Left ventricle myocardium inferior (tissue), 1 donor: ENCODE results near the gene SUCLG2. TPM values are rescaled to one million over a fixed set of nuclear protein-coding genes. Genes with fewer than 3 reads are reported as not detected.

ENCODE experiments used
- DNase-seq: peaks from one replicate; pipeline ENCODE4 v3.0.0-alpha.2; 2020
- H3K27ac ChIP-seq: fragments of 200-600 bp; replicated peaks from 2 replicates; pipeline ENCODE4 v1.8.0; 2021
- H3K27me3 ChIP-seq: fragments of 200-600 bp; 2 replicates; pipeline ENCODE4 v1.8.0; 2021; ENCODE audit warnings: low read depth
- H3K36me3 ChIP-seq: fragments of 200-600 bp; 2 replicates; pipeline ENCODE4 v1.8.0; 2021
- H3K4me1 ChIP-seq: fragments of 200-600 bp; 2 replicates; pipeline ENCODE4 v1.8.0; 2021
- H3K4me3 ChIP-seq: fragments of 200-600 bp; 2 replicates; pipeline ENCODE4 v1.8.0; 2021; ENCODE audit warnings: mild to moderate bottlenecking, moderate library complexity
- H3K9me3 ChIP-seq: fragments of 200-600 bp; replicated peaks from 2 replicates; pipeline ENCODE4 v1.8.0; 2021
- intact Hi-C: fragments of 100-400 bp; cut with micrococcal nuclease; formaldehyde crosslinking; loops from one replicate; pipeline ENCODE4 v1.11.0; 2022
- total RNA-seq: library from RNA; stranded (reverse); fragmentation: NEBNext Ultra II Directional; extraction: Animal tissue kit (Norgen Biotek cat#: 25700); gene quantifications from one replicate; pipeline ENCODE4 v1.2.1, GENCODE V29; 2021
- TF ChIP-seq, protein P1 (sequence below): fragments of 200-600 bp; IDR thresholded peaks from 2 replicates; pipeline ENCODE4 v1.8.0; 2021; ENCODE audit warnings: antibody characterized with exemption, mild to moderate bottlenecking, borderline replicate concordance
- donor health status: DM: no; HTN: yes; CAD: no; lungs with severe emphysema.

Gene SUCLG2
- total RNA-seq, 1 donor from 2014 or later, result 100 TPM

DNA sequence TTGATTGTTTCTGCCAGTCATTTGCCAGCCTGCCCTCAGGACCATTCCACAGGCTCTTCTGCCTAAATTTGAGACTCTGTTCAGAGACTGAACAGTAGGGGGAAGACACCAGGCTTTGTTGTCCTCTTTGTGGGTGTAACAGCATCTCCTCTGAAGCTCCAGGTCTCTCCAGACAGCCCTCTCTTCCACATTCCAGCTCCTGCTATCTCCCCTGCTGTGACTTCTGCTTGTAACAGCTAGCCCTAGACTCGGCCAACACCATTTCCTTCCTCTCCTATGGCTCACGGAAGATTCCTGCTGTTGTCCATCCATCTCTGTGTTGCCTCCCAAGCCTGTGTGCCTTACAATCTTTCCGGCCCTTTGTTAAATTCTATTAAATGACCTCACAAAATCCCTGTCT is 40.2 kb downstream of the SUCLG2 start:
- peaks cover 22% of the 10 kb centered on the region for H3K4me1 ChIP-seq
- no peaks in the 10 kb centered on the region for H3K27me3 ChIP-seq
- TF ChIP-seq, protein P1, sequence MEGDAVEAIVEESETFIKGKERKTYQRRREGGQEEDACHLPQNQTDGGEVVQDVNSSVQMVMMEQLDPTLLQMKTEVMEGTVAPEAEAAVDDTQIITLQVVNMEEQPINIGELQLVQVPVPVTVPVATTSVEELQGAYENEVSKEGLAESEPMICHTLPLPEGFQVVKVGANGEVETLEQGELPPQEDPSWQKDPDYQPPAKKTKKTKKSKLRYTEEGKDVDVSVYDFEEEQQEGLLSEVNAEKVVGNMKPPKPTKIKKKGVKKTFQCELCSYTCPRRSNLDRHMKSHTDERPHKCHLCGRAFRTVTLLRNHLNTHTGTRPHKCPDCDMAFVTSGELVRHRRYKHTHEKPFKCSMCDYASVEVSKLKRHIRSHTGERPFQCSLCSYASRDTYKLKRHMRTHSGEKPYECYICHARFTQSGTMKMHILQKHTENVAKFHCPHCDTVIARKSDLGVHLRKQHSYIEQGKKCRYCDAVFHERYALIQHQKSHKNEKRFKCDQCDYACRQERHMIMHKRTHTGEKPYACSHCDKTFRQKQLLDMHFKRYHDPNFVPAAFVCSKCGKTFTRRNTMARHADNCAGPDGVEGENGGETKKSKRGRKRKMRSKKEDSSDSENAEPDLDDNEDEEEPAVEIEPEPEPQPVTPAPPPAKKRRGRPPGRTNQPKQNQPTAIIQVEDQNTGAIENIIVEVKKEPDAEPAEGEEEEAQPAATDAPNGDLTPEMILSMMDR, result no peak
- no peak overlapping the region for H3K4me3 ChIP-seq
- DNase-seq, result no peak
- H3K9me3 ChIP-seq, result no peaks in the 10 kb centered on the region
- intact Hi-C loops, result no loop called here
- peaks cover 40% of the 10 kb centered on the region for H3K36me3 ChIP-seq
- no peak overlapping the region for H3K27ac ChIP-seq

DNA sequence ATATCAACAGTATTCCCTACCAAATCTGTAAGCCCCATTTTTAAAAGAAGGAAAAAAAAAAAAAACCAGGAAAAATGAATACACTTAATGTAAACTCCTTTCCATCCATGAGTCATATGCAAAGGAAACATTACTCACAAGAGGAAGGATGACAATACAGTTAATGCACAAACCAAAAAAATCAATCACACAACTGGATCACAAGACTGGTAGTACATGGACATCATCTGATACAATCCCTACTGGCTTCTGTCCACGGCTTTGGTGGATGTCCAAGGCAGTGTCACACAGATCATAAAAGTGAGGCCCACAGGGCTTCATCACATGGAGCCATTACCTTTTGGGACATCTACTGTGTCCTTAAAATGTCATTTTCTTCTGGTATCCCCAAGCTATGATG is 44.0 kb downstream of the SUCLG2 start:
- intact Hi-C loops, result no loop called here
- TF ChIP-seq, protein P1, result no peak
- H3K36me3 ChIP-seq, result peaks cover 51% of the 10 kb centered on the region

DNA sequence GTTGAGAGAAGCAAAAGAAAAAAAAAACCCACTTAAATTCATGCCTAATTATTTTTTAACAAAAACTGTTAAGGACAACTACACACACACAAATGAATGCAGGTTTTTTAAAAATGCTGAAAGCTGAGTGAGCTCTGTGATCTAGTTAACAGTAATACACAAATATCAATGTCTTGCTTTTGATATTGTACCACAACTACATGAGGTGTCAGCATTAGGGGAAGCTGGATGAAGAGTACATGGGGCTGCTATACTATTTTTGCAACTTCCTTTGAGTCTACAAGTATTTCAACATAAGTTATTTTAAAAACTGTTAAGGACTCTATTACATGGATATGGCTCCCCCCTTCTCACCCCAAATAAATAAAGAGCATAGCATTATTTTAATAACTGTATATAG is 44.7 kb downstream of the SUCLG2 start:
- DNase-seq, result no peak
- peaks cover 52% of the 10 kb centered on the region for H3K36me3 ChIP-seq
- TF ChIP-seq, protein P1, result no peak
- H3K27ac ChIP-seq, result no peak overlapping the region
- H3K9me3 ChIP-seq, result no peaks in the 10 kb centered on the region
- H3K4me1 ChIP-seq, result peaks cover 18% of the 10 kb centered on the region
- no peak overlapping the region for H3K4me3 ChIP-seq
- H3K27me3 ChIP-seq, result no peaks in the 10 kb centered on the region
- intact Hi-C loops, result no loop called here

More for the DNA sequence above, 44.0 kb downstream of the SUCLG2 start:
- Histone ChIP-seq H3K27ac (no peak overlapping the region), H3K4me3 (no peak overlapping the region), H3K27me3 (no peaks in the 10 kb centered on the region), H3K9me3 (no peaks in the 10 kb centered on the region), H3K4me1 (peaks cover 22% of the 10 kb centered on the region)
- DNase-seq, result no peak

DNA sequence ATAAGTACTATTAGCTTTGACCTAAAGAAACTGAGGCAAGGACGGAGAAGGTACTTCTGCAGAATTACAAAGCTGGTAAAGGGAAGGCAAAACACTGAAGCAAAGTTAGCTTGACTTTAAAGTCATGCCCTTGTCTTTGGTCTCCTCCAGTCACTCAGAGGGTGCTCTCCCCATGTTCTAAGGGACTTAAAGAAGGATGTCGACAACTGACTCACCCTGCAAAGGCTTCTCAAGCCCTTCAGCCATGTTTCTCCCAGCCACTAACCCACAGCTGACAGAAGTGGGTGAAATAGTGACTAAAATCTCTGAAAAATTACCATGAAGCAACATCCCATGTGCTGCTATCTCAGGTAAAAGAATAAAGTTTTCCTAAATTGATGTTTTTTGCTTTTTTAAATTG is 46.4 kb downstream of the SUCLG2 start:
- Histone ChIP-seq H3K36me3 (peaks cover 52% of the 10 kb centered on the region), H3K4me1 (peaks cover 8% of the 10 kb centered on the region), H3K4me3 (no peak overlapping the region), H3K27me3 (no peaks in the 10 kb centered on the region), H3K27ac (no peak overlapping the region), H3K9me3 (no peaks in the 10 kb centered on the region)
- DNase-seq, result no peak
- TF ChIP-seq, protein P1, result no peak
- intact Hi-C loops, result no loop called here

DNA sequence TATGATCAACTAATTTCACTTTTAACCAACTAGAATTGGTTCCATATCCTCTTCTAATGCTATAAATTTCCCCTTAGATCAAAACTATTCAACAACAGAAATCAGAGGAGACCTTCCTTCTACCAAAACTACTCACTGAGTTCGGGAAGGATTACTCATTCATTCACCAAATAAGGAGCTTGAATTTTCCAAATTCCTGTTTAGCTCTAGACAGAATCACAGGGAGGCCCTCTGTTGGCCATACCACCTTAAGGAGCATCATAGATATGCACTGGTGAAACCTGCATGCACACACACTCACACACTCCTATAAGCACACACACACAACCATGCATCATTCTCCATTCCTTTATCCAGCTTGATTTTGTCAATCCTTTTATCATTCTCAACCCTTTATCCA is 49.0 kb downstream of the SUCLG2 start:
- peaks cover 45% of the 10 kb centered on the region for H3K36me3 ChIP-seq
- intact Hi-C loops, result no loop called here
- no peaks in the 10 kb centered on the region for H3K9me3 ChIP-seq
- no peak for DNase-seq
- TF ChIP-seq, protein P1, result no peak
- no peaks in the 10 kb centered on the region for H3K27me3 ChIP-seq
- peaks cover 14% of the 10 kb centered on the region for H3K4me1 ChIP-seq
- no peak overlapping the region for H3K27ac ChIP-seq
- no peak overlapping the region for H3K4me3 ChIP-seq

DNA sequence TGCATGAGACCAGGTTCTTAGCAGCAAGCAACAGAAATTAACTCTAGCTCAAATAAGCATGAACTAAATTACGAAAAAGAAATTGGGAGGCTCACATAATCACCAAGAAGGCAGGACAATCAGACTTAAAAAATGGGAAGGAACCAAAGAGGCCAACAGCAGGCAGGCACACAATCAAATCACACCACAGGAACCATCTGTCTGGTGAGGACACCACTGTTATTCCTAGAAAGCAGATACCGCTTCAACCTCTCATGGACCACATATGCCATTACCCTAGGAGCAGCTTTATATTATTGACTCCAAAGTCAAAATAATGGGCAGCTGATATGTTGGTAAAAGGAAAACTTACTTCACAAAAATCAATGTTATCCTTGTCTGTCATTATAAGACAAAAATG is 51.6 kb downstream of the SUCLG2 start:
- intact Hi-C loops, result no loop called here
- Histone ChIP-seq H3K4me3 (no peak overlapping the region), H3K4me1 (peaks cover 14% of the 10 kb centered on the region), H3K9me3 (no peaks in the 10 kb centered on the region), H3K27me3 (no peaks in the 10 kb centered on the region), H3K36me3 (peaks cover 30% of the 10 kb centered on the region), H3K27ac (no peak overlapping the region)
- DNase-seq, result no peak
- TF ChIP-seq, protein P1, result no peak
